Kidney epithelial cell (primary cell): ENCODE measurements around the gene MACF1. TPM values are rescaled to one million over a fixed set of nuclear protein-coding genes. Genes with fewer than 3 reads are reported as not detected.

Experiments used
- DNase-seq: peaks from one replicate; pipeline ENCODE4 v3.0.0-alpha.2; 2010; ENCODE audit warnings: low read depth
- H3K27me3 ChIP-seq: 2 replicates; pipeline ENCODE4 v1.6.0; 2011; ENCODE audit warnings: low read length; ENCODE audit not compliant: control insufficient read depth, insufficient read depth
- H3K36me3 ChIP-seq: 2 replicates; pipeline ENCODE4 v1.5.1; 2011; ENCODE audit warnings: low read length; ENCODE audit not compliant: control insufficient read depth, insufficient read depth
- H3K4me3 ChIP-seq: 2 replicates; pipeline ENCODE4 v1.5.1; 2011; ENCODE audit warnings: low read depth, mild to moderate bottlenecking, control low read depth, low read length
- CTCF ChIP-seq: IDR thresholded peaks from 2 replicates; pipeline ENCODE4 v1.5.1; 2011; ENCODE audit warnings: mild to moderate bottlenecking, moderate library complexity, low read length, control low read depth, inconsistent platforms; ENCODE audit not compliant: insufficient read depth, poor library complexity, severe bottlenecking
- total RNA-seq: library from RNA; depleted of rRNA; stranded (reverse); fragments of >200 nt; gene quantifications from 2 replicates; pipeline ENCODE4 v1.2.3, GENCODE V29; 2015

MACF1 gene
- total RNA-seq, 1 donor from 2014 or later = 279 TPM

DNA sequence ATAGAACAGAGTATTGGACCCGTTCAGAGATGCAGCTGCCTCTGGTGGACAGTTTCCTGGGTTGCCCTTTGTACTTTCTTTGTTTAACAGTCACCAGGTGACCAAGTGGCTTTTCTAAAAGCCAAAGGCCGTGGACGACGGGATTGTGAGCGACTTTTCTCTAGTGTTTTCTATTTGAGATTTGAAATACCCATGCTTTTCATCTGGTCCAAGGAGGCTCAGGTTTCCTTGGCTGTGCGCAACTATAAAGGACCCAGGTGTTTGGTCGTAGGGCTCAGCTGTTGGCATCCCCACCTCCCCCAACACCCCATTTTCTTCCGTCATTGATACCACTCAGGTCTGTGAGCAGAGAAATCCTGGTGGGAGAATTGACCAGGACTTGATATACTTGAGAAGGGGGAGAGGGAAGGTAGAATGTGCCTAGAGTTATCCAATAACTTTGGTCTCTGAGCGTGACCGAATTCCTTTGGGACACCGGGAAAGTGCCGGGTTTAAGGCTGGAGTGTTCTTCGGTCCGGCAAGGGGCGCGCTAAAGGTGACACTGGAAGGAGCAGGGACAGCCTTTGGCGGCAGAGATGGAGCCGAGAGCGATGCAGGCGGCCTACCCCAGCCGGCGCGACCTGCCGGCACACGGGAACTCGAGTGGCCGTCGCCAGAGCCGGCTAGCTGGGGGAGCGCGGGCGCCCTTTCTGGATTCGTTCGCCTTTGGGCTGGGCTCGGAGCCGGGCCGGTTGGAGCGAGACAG, 203.6 kb downstream of the MACF1 start:
- no peak for DNase-seq
- Histone ChIP-seq H3K4me3 (peak overlapping the region; percentile 68), H3K27me3 (no peaks in the 10 kb centered on the region), H3K36me3 (peaks cover 3% of the 10 kb centered on the region)
- peak; percentile 6 for TF ChIP-seq CTCF

DNA sequence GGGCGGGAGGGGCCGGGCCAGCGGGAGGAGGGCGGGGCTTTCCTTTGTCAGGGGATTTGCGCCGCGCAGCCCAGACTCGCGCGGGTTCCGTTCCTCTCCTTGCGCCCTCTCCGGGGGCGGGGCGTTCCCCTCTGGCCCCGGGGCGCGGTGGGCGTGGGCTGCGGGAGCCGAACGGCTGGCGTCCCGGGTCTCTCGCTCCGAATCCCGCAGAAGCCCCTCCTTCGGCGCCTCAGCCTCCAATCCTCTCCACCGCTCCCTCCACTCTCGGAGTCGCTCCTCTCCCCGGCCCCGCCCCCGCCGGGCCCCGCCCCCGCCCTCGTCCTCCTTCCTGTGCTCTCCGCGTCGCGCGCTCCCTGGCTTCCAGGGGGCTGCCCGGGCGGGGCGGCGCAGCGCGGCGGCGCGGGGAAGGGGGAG, 204.2 kb downstream of the MACF1 start:
- DNase-seq = peak; percentile 79
- Histone ChIP-seq H3K4me3 (peak overlapping the region; percentile 86), H3K27me3 (no peaks in the 10 kb centered on the region), H3K36me3 (peaks cover 3% of the 10 kb centered on the region)
- no peak for TF ChIP-seq CTCF

DNA sequence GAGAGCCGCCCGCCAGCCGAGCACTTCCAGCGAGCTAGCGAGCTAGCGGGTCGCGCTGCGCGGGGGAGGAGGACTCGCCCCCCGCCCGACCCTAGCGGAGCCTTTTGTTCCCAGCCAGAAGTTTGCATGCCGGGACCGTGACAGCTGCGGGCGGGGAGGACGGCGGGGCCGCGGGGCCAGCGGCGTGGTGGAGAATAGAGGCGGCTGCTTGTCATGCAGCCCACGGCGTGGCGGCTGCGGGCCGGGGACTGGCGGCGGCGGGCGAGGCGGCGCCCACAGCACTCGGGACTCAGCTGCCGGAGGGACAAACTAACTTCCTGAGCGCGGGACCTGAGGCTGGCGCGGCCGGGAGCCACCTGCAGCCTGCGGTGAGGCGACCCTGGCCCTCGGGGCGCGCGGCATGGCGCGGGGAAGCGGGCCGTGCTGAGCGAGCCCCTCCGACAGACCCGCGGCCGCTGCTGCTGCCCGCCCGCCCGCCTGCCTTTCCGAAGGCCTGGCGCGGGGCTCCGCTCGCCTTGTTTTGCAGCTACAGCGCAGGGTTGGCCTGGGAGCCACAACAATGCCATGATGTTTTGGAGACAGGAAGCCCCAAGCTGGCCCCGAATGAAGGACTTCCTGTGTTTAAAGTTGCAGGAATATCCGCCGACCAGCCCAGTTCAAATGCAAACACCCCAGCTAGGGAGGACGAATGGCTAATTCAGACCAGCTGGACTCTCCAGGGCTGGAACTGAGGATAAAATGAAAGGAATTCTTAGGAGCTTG, 204.7 kb downstream of the MACF1 start:
- no peaks in the 10 kb centered on the region for H3K27me3 ChIP-seq
- no peak for TF ChIP-seq CTCF
- no peak for DNase-seq
- H3K36me3 ChIP-seq = peaks cover 3% of the 10 kb centered on the region
- H3K4me3 ChIP-seq = peak overlapping the region; percentile 86

- peak; percentile 67 for DNase-seq
- peak; percentile 84 for TF ChIP-seq CTCF
- H3K36me3 ChIP-seq = peaks cover 3% of the 10 kb centered on the region
- H3K4me3 ChIP-seq = peak overlapping the region; percentile 86
- H3K27me3 ChIP-seq = no peaks in the 10 kb centered on the region
These were observed 206.5 kb downstream of the MACF1 start for GRCh38 chr1:39410915-39411436.

GRCh38 chr1:39411526-39412478, 207.3 kb downstream of the MACF1 start:
- H3K27me3 ChIP-seq = no peaks in the 10 kb centered on the region
- DNase-seq = no peak
- peak overlapping the region; percentile 86 for H3K4me3 ChIP-seq
- peaks cover 3% of the 10 kb centered on the region for H3K36me3 ChIP-seq
- no peak for TF ChIP-seq CTCF
